NCI-H187 (cell line): Measurements from ENCODE around the gene TBC1D3E.
"Not testable (repeated sequence)": the region's sequence is repeated elsewhere in the genome, so short reads cannot be mapped to it uniquely, and the experiment has no call there.

Source experiments
- DNase-seq, 2 experiments: peaks; one replicate each; lab custom pipeline; 2025; lab: John Stamatoyannopoulos, UW

TBC1D3E gene

DNA sequence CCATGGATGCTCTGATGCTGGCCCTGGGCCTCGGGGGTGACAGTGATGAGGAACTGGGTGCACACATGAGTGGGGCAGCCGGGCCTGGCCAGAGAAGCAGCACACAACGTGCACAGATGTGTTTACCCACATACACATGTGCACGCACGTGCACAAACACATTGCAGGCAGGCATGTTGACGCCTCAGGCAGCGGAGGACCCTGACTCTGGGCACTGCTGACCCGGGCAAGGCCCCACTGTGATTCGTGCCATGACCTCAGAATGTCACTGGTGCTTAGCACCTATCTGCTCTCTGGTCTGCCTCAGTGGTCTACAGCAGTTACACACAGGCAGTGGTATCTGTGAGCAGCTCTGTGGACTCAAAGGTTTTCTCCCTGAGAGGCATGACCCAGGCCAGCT lies at the start of gene TBC1D3E:
TSS of gene TBC1D3E (plus strand) at position 301 of the 400 bp plus-strand sequence. CDS start 1,545 bp downstream, outside the sequence.
- not testable (repeated sequence) for DNase-seq

DNA sequence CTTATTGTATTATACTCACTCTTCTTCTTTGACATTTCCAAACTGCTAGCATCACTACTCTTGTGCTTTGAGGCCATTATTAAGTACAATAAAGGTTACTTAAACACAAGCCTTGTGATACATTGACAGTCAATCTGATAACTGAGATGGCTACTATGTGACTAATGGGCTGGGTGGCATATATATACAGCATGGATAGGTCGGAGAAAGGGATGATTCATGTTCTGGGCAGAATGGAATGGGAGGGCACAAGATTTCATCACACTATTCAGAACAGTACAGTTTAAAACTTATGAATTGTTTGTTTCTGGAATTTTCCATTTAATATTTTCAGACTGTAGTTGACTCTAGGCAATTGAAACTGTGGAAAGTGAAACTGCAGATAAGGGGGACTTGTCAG lies 40.4 kb upstream of the TBC1D3E start:
- DNase-seq: not testable (repeated sequence)

DNA sequence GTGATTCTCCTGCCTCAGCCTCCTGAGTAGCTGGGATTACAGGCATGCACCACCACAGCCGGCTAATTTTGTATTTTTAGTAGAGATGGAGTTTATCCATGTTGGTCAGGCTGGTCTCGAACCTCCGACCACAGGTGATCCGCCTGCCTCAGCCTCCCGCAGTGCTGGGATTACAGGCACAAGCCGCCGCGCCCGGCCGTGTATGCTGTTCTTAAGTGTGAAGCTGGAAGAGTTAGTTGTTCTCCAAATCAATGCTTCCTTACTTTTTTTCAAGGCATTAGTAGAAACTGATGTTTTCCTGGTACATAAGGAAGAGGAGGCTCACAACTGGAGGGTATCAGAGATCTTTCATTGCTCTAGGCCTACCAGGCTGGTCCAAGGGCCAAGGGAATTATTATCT lies 39.6 kb upstream of the TBC1D3E start:
- DNase-seq: not testable (repeated sequence)

DNA sequence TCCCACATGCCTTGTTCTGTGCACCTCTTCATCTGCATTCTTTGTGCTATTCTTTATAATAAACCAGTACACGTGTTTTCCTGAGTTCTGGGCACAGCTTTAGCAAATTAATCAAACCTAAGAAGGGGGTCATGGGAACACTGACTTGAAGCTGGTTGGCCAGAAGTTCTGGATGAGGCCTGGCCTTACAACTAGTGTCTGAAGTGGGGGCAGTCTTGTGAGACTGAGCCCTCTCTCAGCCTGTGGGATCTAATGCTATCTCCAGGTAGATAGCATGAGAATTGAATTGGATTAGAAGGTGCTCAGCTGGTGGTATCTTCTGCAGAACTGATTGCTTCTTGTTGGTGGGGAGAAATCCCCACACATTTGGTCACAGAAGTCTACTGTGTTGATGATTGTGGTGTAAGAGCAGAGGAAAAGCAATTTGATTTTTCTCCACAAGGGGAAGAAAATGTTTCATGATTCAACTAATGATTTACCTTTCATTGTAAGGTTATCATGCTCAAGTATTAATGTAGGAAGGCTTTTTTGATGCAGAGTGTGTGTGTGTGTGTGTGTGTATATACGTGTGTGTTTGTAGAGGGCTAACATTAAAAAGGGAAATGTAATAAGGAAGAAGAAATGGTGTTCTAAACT lies 33.6 kb upstream of the TBC1D3E start:
- DNase-seq: not testable (repeated sequence)

DNA sequence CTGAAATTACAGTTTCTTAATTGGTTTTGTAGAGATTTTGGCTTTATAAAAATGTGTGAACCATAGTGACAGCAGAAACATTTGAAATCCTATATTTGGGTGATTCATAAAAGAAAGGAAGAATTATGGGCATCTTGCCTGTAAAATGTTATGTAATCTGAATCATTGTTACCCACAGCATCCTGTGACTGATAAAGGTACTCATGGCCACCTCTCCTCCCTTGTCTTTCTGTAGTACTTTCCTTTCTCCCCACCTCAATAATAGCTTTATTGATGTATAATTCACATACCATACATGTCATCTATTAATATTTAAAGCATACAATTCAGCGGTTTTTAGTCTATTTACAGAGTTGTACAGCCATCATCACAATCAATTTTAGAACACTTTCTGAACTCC lies 28.5 kb upstream of the TBC1D3E start:
- not testable (repeated sequence) for DNase-seq

DNA sequence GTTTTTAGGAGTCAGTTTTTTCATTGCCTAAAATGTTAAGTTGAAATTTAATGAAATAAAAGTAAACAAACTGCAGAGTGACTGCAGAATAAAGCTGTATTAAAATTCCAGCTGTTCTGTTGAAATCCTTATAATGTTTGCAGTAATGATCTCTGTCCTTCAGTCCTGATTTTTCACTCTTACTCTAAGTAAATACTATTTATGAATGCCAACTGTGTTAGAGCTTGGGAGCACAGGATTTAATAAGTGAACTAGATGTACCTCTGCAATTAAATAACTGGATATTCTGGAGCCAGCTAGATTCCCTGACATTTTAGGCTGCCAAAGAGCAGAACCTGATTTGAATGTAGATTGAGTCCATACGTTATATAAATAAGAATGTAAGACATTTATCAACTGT lies 7.9 kb upstream of the TBC1D3E start:
- DNase-seq: not testable (repeated sequence)

DNA sequence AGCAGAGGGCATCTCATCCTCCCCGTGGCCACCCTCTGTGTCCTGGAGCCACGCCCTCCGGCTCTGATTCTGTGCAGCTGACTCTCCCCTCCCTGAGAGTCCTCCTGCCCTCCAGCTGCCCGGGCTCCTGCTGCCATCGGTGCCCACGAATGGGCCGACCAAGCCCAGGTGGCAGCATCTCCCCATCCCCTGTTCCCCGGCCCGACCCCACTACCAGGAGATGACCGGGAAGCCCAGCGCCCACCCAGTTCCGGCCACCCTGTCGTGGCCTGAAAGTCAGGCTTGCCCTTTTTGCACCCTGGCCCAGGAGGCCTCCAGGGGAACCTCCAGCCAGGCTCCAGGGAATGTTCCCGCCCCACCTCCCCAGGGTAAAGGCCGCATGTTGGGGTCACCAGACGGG lies 7.1 kb downstream of the TBC1D3E start:
- DNase-seq: not testable (repeated sequence)
